ENCODE results near the gene PTPRQ. TPM values are rescaled to one million over a fixed set of nuclear protein-coding genes. Genes with fewer than 3 reads are reported as not detected.

The PTPRQ gene
- total RNA-seq, 1 donor from 2014 or later, result 7.8 TPM

DNA sequence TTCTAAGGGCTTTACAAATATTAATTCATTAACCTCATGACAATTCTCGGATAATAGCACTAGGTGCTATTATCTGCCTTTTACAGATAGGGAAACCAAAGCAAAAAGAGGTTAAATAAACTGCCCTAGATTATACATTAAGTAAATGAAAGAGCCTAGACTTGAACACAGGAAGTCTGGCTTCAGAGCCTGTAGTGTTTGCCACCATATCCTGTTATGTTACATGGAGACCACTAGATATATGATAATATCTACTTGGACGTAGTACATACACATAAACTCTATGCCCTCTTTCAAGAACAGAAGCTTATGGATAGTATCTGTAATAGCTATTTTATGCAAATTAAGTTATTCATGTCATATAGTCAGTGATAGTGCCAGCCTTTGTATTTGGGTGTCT is 246.5 kb downstream of the PTPRQ start:
- TF ChIP-seq, protein P1, sequence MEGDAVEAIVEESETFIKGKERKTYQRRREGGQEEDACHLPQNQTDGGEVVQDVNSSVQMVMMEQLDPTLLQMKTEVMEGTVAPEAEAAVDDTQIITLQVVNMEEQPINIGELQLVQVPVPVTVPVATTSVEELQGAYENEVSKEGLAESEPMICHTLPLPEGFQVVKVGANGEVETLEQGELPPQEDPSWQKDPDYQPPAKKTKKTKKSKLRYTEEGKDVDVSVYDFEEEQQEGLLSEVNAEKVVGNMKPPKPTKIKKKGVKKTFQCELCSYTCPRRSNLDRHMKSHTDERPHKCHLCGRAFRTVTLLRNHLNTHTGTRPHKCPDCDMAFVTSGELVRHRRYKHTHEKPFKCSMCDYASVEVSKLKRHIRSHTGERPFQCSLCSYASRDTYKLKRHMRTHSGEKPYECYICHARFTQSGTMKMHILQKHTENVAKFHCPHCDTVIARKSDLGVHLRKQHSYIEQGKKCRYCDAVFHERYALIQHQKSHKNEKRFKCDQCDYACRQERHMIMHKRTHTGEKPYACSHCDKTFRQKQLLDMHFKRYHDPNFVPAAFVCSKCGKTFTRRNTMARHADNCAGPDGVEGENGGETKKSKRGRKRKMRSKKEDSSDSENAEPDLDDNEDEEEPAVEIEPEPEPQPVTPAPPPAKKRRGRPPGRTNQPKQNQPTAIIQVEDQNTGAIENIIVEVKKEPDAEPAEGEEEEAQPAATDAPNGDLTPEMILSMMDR (IDR thresholded peaks at IDR 0.05), result no peak
- Histone ChIP-seq H3K27ac (no peak overlapping the region), H3K4me3 (no peak overlapping the region), H3K4me1 (no peaks in the 10 kb centered on the region), H3K9me3 (no peaks in the 10 kb centered on the region), H3K36me3 (no peaks in the 10 kb centered on the region), H3K27me3 (ENCODE audit: low read depth) (no peaks in the 10 kb centered on the region)
- ATAC-seq (no peak), DNase-seq (no peak)
- intact Hi-C loops (cut with DNase I), result no loop called here

DNA sequence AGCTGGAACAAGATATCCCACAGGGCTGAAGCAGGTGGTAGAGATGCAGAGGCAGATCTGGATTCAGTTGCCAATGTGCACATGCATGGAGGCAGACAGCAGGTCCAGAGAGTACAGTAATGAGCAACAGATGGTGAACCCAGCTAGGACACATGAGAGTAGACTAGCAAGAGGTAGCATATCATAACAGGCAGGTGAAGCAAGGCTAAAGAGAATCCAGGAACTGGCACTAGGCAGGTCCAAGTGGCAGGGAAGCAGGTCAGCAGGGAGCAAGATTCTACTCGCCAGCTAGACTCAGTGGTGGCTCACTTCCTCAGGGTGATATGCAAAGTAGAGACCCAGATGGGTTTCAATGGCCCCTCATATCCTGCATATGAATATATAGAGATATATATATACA is 248.1 kb downstream of the PTPRQ start:
- TF ChIP-seq, protein P1 (IDR thresholded peaks at IDR 0.05), result no peak

DNA sequence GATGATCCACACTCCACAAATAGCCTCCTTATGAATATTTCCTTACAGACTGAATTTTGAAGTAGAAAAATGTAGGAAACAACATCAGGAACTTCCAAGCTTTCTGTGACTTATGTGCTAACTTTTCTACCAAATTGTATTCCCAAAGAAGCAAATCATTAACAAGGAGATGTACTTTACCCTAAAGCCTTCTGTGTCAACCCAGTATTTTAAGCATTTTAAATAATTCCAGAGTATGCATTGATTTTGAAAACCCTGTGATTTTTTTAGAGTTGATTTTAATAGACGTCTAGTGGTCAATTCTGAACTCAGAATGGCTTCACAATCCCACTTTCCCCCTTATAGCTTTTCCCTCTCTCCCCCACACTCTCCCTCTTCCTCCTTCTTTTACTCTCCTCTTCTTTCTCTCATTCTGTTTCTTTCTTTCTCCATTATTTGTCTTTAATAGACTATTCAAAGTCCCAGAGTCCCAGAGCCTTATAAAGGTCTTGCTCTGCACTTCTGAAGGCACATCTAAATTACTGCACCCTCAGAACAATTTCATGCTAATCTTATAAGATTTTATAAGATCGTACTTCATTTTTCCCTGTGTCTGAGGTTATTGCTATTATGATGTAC is 253.3 kb downstream of the PTPRQ start:
- TF ChIP-seq, protein P1 (IDR thresholded peaks at IDR 0.05), result no peak
- intact Hi-C loops (cut with DNase I), result no loop called here
- Histone ChIP-seq H3K9me3 (no peaks in the 10 kb centered on the region), H3K27me3 (ENCODE audit: low read depth) (no peaks in the 10 kb centered on the region), H3K4me3 (no peak overlapping the region), H3K4me1 (no peaks in the 10 kb centered on the region), H3K27ac (no peak overlapping the region), H3K36me3 (no peaks in the 10 kb centered on the region)
- ATAC-seq, result no peak
- no peak for DNase-seq

More for the DNA sequence above, 248.1 kb downstream of the PTPRQ start:
- H3K4me3 ChIP-seq, result no peak overlapping the region
- H3K27me3 ChIP-seq (ENCODE audit: low read depth), result no peaks in the 10 kb centered on the region
- ATAC-seq (no peak), DNase-seq (no peak)
- no peak overlapping the region for H3K27ac ChIP-seq
- no peaks in the 10 kb centered on the region for H3K36me3 ChIP-seq
- no peaks in the 10 kb centered on the region for H3K9me3 ChIP-seq
- no peaks in the 10 kb centered on the region for H3K4me1 ChIP-seq
- intact Hi-C loops (cut with DNase I), result no loop called here

DNA sequence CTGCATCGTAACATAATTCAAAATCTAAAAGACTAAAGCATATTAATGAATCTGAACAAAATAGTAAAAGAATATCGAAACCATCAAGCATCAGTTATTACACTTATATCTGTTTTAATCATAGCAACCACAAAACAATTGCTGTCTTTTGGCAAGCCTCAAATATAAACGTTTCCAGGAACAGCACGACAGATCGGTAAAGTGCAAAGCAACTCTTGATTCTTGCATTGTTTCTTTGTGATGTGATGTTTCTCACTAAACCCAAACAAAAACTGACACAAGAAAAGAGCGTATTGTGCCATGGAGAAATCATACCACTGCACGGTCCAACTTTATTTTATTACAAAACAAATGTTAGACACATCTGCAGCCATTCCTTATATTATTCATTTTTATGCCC is 254.2 kb downstream of the PTPRQ start:
- intact Hi-C loops (cut with DNase I), result no loop called here
- Histone ChIP-seq H3K27me3 (ENCODE audit: low read depth) (no peaks in the 10 kb centered on the region), H3K36me3 (no peaks in the 10 kb centered on the region), H3K27ac (no peak overlapping the region), H3K9me3 (no peaks in the 10 kb centered on the region), H3K4me1 (no peaks in the 10 kb centered on the region), H3K4me3 (no peak overlapping the region)
- DNase-seq, result no peak
- TF ChIP-seq, protein P1 (IDR thresholded peaks at IDR 0.05), result no peak
- no peak for ATAC-seq

DNA sequence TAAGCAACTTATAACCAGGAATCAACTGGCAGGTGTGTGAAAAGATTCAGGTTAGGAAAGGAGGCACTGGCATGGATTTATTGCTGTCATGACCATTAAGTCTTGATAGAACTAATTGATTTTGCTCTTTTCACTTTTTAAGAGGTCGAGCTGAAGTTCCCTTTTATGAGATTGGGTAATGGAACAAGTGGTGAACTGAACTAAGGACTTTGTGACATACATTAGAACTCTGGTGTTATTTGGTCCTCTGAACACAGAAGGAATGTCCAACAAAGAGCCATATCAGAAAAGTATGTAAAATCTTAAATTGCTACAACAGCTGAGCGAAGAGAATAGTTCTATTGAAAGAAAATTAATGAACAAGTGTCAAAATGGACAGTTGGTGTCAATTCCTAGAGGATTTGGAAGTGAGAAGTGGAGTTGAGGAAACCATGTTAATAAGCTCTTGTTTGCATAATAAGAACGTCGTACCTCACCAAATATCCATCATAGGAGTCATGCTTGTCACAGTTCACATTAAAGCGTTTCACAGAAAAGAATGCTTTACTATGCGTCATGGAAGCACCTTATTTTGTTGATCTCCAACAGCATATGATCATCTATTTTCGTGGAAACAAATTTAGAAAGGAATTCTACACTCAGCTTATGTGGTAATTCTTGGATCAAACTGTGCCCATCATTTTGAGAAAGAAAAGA is 255.0 kb downstream of the PTPRQ start:
- DNase-seq (no peak), ATAC-seq (no peak)
- no peaks in the 10 kb centered on the region for H3K9me3 ChIP-seq
- no peaks in the 10 kb centered on the region for H3K27me3 ChIP-seq (ENCODE audit: low read depth)
- TF ChIP-seq, protein P1 (IDR thresholded peaks at IDR 0.05), result no peak
- intact Hi-C loops (cut with DNase I), result no loop called here
- no peaks in the 10 kb centered on the region for H3K4me1 ChIP-seq
- no peaks in the 10 kb centered on the region for H3K36me3 ChIP-seq
- H3K27ac ChIP-seq, result no peak overlapping the region
- H3K4me3 ChIP-seq, result no peak overlapping the region
